Measurements from ENCODE around the gene KCNJ16. TPM values are rescaled to one million over a fixed set of nuclear protein-coding genes. Genes with fewer than 3 reads are reported as not detected.

The KCNJ16 gene
- total RNA-seq, 2 donors from 2014 or later = 1.3 TPM; not detected in 1

DNA sequence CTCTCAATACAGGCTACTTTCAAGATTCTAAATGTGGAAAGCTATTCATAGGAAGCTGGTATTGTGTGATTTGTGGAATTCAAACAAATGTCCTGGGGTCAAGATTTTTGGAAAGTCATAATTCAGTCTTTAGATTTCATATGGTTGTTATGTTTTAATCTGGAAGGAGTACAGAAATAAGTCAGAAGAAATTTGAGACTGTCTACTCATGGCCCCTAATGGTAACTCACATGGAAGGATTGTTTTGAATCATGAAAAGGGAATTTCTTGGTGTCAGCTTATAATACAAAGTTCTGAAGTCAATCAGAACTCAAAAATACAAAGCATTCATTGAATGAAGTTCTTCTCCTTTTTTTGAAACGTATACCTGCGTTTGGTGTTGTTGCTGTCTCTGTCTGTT is 97.4 kb downstream of the KCNJ16 start:
- H3K4me3 ChIP-seq = no peak overlapping the region

DNA sequence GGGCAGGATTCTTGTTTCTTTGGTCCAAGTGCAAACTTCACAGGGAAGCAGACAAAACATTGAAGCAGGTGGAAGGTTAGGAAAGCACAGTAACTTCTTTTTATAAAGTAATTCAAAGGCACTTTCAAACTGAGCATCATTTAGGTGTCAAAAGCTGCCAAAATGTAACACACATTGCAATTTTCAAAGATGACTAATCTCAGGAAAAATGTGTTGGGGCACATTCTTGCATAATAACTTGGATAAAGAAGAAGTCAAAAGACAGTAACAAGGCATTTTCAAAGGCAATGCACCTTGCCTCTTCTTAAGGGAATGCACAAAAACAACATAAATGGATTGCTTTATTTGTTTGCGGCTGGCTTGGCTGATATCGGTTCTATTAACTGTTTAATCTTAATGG is 97.9 kb downstream of the KCNJ16 start:
- Histone ChIP-seq H3K27me3 (replicated peaks; ENCODE audit: insufficient read depth) (no peaks in the 10 kb centered on the region), H3K4me1 (replicated peaks) (no peaks in the 10 kb centered on the region), H3K36me3 (no peaks in the 10 kb centered on the region), H3K27ac (no peak overlapping the region), H3K9me3 (no peaks in the 10 kb centered on the region), H3K4me3 (no peak overlapping the region)
- TF ChIP-seq POLR2AphosphoS5 (IDR thresholded peaks at IDR 0.05) (no peak), POLR2A (IDR thresholded peaks at IDR 0.05) (no peak)
- TF ChIP-seq, protein P1, sequence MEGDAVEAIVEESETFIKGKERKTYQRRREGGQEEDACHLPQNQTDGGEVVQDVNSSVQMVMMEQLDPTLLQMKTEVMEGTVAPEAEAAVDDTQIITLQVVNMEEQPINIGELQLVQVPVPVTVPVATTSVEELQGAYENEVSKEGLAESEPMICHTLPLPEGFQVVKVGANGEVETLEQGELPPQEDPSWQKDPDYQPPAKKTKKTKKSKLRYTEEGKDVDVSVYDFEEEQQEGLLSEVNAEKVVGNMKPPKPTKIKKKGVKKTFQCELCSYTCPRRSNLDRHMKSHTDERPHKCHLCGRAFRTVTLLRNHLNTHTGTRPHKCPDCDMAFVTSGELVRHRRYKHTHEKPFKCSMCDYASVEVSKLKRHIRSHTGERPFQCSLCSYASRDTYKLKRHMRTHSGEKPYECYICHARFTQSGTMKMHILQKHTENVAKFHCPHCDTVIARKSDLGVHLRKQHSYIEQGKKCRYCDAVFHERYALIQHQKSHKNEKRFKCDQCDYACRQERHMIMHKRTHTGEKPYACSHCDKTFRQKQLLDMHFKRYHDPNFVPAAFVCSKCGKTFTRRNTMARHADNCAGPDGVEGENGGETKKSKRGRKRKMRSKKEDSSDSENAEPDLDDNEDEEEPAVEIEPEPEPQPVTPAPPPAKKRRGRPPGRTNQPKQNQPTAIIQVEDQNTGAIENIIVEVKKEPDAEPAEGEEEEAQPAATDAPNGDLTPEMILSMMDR (IDR thresholded peaks at IDR 0.05) = no peak
- no peak for DNase-seq (ENCODE audit: low spot score)
- 52% methylated on average over 2 of the region's 2 CpGs for WGBS
- intact Hi-C loops (cut with DNase I) = no loop called here

More for the DNA sequence above, 97.4 kb downstream of the KCNJ16 start:
- intact Hi-C loops (cut with DNase I) = no loop called here
- no peak for DNase-seq (ENCODE audit: low spot score)
- H3K27ac ChIP-seq = no peak overlapping the region
- no peaks in the 10 kb centered on the region for H3K9me3 ChIP-seq
- 29% methylated on average over 2 of the region's 2 CpGs for WGBS
- H3K27me3 ChIP-seq (replicated peaks; ENCODE audit: insufficient read depth) = no peaks in the 10 kb centered on the region
- no peaks in the 10 kb centered on the region for H3K4me1 ChIP-seq (replicated peaks)
- TF ChIP-seq POLR2A (IDR thresholded peaks at IDR 0.05) (no peak), POLR2AphosphoS5 (IDR thresholded peaks at IDR 0.05) (no peak)
- TF ChIP-seq, protein P1 (IDR thresholded peaks at IDR 0.05) = no peak
- no peaks in the 10 kb centered on the region for H3K36me3 ChIP-seq

DNA sequence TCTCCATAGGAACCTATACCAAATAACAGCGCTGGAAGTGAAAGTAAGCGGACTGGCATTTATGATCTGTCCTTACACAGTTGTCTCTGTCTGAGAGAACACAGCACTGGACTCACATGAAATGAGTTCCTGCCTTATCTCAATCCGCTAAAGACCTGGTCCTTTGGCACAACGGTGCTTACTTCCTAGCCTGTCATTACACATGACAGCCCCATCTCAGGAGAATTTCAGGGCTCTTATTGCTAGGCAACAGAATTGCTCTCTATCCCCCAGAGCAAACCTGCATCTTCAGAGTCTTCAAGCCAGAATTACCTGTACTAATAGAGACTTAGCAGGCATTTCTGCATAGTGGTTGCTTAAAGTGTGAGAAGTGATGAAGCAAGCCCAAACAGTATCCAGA is 98.7 kb downstream of the KCNJ16 start:
- intact Hi-C loops (cut with DNase I) = no loop called here
- Histone ChIP-seq H3K27me3 (replicated peaks; ENCODE audit: insufficient read depth) (no peaks in the 10 kb centered on the region), H3K4me1 (replicated peaks) (no peaks in the 10 kb centered on the region), H3K36me3 (no peaks in the 10 kb centered on the region), H3K9me3 (no peaks in the 10 kb centered on the region), H3K27ac (no peak overlapping the region), H3K4me3 (no peak overlapping the region)
- WGBS = 33% methylated on average over 4 of the region's 4 CpGs
- DNase-seq (ENCODE audit: low spot score) = no peak
- TF ChIP-seq, protein P1 (IDR thresholded peaks at IDR 0.05) = no peak
- TF ChIP-seq POLR2A (IDR thresholded peaks at IDR 0.05) (no peak), POLR2AphosphoS5 (IDR thresholded peaks at IDR 0.05) (no peak)

DNA sequence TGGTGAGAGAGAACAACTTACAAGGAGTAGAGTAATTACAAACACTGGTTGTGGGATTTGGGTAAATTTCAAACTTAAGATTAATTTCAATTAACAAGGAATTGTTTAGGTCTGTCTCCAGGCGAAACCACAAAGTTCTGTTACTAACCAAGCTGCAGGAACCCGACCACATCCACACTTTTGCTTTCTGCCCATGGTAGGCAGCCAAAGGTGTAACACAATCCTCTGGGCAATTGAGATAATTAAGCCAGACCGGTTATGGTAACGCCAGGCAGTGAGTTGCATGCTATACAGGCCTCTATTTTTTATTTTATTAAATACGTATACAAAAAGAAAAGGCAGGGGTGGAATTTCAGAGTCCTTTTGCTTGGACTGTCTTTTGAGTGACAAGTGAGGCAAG is 106.4 kb downstream of the KCNJ16 start:
- no peak overlapping the region for H3K4me3 ChIP-seq
- TF ChIP-seq POLR2A (IDR thresholded peaks at IDR 0.05) (no peak), POLR2AphosphoS5 (IDR thresholded peaks at IDR 0.05) (no peak)
- TF ChIP-seq, protein P1 (IDR thresholded peaks at IDR 0.05) = no peak
- intact Hi-C loops (cut with DNase I) = no loop called here

DNA sequence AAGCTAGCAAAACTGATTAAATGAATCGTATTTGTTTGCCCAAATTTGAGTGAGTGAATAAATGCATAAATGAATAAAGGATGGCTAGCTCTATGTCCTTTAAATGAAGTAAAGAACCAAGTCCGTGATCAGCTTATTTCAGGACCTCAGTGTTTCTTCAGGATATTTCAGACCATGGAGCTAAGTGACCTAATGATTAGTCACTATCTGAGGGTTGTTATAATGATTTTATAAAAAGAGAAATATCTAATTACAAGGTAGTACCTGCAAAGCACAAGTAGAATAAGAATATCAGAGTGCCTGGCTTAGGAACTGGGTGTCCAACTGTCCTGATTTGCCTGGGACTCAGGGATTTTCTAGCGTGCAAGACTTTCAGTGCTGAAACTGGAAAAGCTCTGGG is 106.8 kb downstream of the KCNJ16 start:
- Histone ChIP-seq H3K4me3 (no peak overlapping the region), H3K27me3 (replicated peaks; ENCODE audit: insufficient read depth) (no peaks in the 10 kb centered on the region), H3K4me1 (replicated peaks) (no peaks in the 10 kb centered on the region), H3K36me3 (no peaks in the 10 kb centered on the region), H3K9me3 (no peaks in the 10 kb centered on the region), H3K27ac (no peak overlapping the region)
- intact Hi-C loops (cut with DNase I) = no loop called here
- no peak for DNase-seq (ENCODE audit: low spot score)
- WGBS = 91% methylated on average over 3 of the region's 3 CpGs
- no peak for TF ChIP-seq POLR2AphosphoS5 (IDR thresholded peaks at IDR 0.05)
- TF ChIP-seq, protein P1 (IDR thresholded peaks at IDR 0.05) = no peak
- no peak for TF ChIP-seq POLR2A (IDR thresholded peaks at IDR 0.05)

More for the DNA sequence above, 106.4 kb downstream of the KCNJ16 start:
- no peaks in the 10 kb centered on the region for H3K4me1 ChIP-seq (replicated peaks)
- H3K9me3 ChIP-seq = no peaks in the 10 kb centered on the region
- H3K27me3 ChIP-seq (replicated peaks; ENCODE audit: insufficient read depth) = no peaks in the 10 kb centered on the region
- no peak for DNase-seq (ENCODE audit: low spot score)
- no peak overlapping the region for H3K27ac ChIP-seq
- H3K36me3 ChIP-seq = no peaks in the 10 kb centered on the region
- WGBS = 46% methylated on average over 5 of the region's 5 CpGs
